Measurements from ENCODE around the gene FCGR2B.
A peak's percentile ranks its signal among the peaks of the same experiment; 100 is the strongest.
"Not testable (repeated sequence)": the region's sequence is repeated elsewhere in the genome, so short reads cannot be mapped to it uniquely, and the experiment has no call there.

FCGR2B gene

DNA sequence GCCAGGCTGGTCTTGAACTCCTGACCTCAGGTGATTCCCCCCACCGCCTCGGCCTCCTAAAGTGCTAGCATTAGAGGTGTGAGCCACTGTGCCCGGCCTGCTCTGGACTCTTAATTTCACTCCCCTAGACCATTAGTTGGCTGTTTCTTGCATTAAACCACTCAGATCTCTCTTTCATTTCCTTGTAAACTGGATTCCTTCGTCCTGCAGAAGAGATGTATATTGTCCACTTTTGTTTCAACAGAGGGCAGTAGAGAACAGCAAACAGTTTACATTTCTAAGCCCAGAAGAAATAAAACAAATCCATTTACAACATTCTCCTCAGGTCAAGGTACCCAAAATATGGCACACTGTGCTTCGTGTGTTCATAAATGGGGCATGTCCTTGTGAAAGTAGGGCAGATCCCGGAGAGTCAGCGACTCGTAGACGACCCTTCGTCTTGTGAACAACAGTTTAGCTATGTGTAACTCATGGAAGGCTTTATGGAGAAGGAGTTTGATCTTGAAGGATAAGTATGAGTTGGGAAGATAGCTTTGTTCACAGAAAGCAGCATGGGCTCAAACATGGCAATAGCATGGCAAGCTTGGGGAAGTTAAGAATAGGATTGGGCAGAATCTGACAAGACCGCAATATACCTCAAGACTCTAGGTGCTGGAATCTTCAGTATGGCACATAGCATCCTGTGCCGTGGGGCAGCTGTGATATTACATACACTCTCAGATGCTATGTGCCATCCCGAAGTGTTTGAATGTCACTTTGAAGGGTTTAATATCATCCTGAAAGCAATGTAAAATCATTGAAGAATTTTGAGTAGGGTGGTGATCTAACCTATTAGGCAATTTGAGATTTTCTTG is 15.2 kb upstream of the FCGR2B start:
- peak; percentile 37 for DNase-seq (ENCODE audit: low spot score)

DNA sequence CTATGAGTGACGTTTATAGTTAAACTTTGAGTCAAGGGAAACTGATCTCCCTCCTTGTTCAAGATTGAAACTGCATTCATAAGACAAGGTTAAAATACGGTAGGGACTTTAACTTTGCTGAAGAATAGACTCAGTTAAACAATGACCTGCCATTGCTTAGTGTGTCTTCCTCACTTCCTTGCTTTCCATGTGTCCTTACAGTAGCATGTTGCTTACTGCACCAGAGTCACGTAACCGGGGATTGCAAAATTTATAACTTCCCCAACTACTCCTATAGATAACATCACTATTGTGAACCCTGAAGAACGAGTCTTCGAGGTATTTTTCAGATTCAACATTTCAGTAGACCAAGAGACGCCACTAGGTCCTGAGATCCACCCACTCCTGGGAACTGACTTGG is 9.4 kb upstream of the FCGR2B start:
- DNase-seq (ENCODE audit: low spot score): not testable (repeated sequence)

DNA sequence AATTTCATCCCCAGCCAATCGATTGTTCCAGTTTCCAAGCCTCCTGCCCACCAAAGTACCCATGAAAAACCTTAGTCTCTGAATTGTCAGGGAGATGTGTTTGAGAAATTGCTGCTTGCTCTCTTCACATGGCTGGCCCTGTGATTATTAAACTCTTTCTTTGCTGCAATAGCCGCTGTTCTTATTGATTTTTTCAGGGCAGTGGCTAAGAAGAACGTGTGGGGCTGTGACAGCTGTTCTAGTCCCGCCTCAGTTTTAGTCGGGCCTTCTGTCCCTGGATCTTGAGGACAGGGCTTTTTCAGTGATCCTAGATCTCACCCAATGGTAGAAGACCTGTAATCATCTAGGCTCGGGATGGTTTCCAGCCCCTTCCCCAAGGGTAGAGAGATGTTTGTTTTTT is 9.0 kb upstream of the FCGR2B start:
- DNase-seq (ENCODE audit: low spot score): not testable (repeated sequence)

DNA sequence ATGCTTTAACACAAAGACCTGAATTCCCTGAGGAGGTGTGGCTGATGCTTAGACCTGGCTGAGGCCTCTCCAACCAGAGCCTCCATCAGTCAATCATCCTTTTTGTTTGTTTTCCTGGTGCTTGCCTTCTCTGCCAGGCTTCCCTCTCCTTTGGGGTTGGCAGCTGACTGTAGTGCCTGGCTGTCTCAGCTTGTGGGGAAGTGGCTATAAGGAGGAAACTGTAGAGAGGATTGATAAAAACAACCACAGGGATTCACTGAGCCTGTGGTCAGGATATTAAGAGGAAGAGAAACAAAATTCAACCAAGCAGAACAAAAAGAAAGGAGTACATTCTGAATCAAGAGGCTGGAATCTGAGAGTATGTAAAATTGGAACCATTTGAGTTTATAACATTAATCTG is 4.4 kb upstream of the FCGR2B start:
- DNase-seq (ENCODE audit: low spot score): not testable (repeated sequence)

DNA sequence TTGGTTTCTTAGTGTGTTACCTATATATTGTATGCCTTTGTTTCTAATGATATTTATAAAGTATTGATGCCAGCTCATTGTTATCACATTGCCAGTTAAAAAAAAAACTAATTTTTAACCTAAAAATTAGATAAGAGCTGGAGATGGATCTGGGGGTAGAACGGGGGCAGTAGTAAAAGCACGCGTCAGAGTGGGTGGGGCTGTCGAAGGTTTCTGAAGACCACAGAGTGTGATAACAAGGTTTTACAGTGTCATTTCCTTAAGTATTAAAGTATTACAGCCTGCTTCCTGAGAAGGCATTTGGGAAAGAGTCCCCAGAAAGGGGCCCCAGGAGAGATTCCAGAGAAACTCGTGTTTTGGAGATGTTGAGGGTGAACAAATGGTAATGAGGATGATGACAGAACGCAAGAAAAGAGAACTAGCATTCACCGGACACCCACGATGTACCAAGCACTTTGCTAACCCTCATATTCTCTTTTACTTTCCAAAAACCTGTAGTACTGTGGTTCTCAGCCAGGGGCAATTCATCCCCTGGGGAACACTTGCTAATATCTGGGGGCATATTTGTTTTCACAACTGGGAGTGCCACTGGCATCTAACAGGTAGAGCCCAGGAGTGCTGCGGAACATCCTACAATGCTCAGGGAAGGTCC is 1.2 kb upstream of the FCGR2B start:
- DNase-seq (ENCODE audit: low spot score): not testable (repeated sequence)

DNA sequence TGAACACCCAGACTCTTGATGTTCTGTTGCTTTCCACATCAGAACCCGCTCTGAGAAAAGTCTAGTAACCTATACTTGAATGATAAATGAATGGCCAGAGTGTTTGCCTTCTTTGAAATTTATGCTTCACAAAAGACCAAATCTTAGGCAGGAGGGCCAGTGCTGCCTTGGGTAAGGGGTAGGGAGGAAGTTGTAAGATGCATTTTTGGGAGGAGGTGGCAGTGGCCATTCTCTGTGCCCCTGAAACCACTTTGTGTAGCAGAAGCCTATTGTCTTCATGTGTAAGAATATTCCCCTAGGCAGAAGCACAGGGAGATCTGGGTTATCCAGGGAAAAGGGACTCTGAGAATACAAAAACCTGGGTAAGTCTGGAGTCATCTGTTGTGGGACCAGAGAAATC is 626 bp downstream of the FCGR2B start:
- not testable (repeated sequence) for DNase-seq (ENCODE audit: low spot score)

DNA sequence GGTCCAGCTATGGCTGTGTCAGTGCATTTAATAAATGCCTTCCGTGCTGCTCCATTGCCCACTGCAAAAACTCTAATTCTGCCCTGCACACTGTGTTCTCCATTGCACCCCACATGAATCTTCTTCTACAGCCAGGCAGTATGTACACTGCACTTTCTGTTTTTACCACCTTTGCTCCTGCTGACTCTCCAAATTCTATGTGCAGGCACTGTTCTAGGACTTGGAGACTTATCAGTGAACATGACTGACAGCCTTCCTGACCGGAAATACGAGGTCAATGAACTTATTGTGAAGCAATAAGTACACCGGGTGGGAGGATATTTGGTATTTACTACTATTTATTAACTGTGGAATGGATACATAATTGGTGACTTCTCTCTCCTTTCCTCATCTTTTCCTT is 1.7 kb downstream of the FCGR2B start:
- DNase-seq (ENCODE audit: low spot score): not testable (repeated sequence)

DNA sequence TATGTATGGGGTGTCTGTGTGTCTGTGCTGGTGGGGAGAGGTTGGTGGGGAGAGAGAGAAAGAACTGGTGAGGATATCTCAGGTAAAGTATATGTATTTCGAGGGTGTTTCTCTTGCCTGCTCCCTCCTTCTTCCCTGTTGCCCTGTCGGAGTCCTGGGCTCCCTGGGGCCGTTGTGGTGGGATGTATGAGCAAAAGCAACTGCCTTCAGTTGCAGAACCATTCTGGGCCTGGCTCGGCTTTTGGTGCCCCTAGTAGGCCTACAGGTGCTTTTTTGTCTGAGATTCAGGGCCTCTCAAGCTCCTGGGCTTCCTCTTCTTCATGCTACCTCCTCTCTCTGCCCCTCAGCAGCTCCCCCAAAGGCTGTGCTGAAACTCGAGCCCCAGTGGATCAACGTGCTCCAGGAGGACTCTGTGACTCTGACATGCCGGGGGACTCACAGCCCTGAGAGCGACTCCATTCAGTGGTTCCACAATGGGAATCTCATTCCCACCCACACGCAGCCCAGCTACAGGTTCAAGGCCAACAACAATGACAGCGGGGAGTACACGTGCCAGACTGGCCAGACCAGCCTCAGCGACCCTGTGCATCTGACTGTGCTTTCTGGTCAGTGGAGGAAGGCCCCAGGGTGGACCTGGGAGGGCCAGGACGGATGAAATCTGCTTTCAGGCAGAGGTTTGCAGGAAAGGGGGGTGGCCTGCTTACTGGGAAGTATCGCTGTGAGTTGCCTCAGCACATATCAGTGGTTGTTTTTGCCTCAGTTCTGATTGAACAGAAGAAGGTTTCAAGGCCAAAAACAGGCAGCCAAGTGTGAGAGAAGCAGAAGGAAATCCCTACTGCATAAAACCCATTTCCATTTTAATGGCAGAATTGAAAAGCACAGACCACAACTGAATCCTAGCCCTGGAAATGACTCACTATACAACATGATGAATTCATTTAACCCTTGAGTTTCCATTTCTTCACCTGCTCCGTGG is 8.4 kb downstream of the FCGR2B start:
- not testable (repeated sequence) for DNase-seq (ENCODE audit: low spot score)

DNA sequence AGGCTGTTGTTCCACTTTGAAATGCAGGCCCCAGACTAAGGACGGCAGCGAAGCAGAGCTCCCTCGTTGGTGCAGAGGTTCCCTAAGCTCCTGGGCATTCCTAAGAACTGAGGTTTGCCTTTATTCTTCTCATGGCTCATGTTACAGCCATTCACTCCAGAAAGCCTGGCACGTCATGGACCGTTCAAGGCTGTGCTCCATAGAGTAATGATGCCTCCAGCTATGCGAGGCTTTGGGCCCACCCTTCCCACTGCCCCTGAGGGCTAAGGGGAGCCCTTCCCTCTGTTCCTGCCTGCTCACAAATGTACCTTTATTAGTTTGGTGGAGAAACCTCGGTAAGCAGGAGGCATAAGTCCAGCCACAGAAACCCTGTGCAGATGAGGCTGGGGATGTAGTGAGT is 10.5 kb downstream of the FCGR2B start:
- not testable (repeated sequence) for DNase-seq (ENCODE audit: low spot score)

DNA sequence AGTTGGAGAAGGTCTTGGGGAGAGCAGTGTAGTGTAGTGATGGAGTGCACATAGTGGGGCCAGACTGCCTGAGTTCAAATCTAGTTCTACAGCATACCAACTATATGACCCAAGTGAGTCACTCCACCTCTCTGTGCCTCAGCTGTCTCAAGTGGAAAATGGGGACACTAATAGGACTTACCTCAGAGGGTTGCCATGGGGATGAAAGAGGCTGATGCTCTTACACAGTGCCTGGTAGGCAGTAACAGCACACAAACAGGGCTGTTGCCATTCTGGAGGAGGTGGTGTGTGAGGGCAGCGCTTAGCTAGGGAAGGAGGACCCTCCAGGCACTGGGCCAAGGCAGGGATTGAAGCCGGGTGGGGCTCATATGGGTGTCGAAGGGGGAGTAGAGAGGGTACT is 11.5 kb downstream of the FCGR2B start:
- not testable (repeated sequence) for DNase-seq (ENCODE audit: low spot score)

DNA sequence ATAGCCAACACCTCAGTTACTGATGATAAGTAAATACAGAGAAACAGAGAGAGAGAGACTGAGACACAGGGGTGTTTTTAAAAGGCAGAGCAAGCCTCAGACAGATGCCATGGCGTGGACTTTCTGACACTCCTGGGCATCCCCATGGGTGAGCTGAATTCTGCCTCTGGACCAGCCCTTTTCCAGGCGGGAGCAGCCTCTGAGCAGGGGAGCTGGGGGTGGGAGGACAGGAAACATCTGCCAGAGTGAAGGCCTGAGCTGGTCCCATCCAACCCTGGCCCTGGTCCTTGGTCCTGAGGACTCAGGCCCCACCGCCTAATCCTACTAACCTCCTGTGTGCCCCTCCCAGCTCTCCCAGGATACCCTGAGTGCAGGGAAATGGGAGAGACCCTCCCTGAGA is 12.0 kb downstream of the FCGR2B start:
- DNase-seq (ENCODE audit: low spot score): not testable (repeated sequence)

DNA sequence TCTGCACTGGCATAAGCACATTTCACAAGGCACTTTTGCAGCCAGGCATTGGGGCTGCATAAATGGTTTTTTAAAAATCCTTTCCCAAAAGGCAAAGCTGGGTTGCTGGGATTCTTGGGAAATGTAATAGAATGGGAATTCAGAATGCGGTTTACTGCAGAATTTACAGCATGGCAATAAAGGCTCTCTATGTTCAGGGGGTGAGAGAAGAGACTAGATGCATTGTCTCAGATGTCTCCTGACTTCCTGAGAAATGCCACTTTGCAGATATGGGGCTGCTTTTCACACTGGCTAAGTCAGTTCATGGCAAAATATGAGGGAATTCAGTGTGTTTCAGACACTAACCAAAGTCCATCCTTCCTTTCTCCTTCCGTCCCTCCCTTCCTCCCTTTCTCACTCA is 13.5 kb downstream of the FCGR2B start:
- DNase-seq (ENCODE audit: low spot score): no peak

DNA sequence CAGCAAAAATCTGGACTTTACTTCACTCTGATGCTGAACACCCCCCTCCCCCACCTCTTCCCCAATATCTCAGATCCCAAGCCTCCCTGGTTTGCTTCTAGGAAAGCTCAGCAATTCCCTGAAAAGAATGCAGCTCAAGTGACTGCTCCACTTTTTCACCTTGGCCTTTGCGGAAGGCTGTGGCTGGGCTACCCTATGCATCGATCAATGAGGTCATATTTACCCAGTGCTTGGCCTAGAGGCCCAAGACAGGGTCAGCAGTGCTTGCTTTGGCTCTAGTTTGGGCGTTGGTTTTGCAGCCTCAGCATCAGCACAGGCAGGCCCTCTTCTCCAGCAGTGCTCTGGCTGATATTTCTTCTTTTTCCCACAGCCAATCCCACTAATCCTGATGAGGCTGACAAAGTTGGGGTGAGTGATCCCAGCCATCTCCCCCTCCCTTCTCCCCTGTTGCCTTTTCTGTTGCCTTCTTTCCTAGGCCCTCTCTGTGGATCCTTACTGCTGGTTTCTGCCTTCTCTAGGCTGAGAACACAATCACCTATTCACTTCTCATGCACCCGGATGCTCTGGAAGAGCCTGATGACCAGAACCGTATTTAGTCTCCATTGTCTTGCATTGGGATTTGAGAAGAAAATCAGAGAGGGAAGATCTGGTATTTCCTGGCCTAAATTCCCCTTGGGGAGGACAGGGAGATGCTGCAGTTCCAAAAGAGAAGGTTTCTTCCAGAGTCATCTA is 14.2 kb downstream of the FCGR2B start:
- no peak for DNase-seq (ENCODE audit: low spot score)

DNA sequence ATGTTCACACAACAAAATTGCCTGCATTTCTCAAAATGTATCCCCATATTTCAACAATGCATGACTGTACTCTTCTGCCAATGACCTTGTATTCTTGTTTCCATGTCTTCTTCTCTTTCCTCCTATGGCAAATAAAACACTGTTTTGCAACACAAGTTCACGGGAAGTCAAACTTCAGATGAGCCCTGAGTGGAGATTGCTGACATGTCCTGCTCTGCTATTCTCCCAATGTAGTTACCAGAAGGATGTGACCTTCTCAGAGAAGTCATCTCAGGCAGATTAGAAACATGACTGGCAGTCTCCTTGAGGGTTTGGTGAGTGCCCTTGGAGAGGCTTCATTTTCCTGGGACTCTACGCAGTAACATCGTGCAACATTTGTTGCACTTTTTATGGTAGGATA is 15.6 kb downstream of the FCGR2B start:
- DNase-seq (ENCODE audit: low spot score): no peak

DNA sequence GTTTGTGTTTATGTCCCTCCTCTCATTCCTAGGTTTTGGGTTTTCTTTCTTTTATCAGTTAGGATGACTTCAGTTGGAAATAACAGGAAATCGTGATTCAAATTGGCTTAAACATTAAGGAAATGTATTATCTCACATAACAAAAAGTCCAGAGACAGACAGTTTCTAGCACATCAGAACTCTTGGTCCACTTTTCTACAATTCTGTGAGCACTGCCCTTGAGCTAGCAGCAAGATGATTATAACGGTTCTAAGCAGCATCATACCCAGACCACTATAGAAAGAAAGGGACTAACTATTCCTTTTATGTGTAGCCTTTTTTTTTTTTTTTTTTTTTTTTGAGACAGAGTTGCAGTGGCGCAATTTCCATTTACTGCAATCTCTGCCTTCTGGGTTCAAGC is 18.9 kb downstream of the FCGR2B start:
- no peak for DNase-seq (ENCODE audit: low spot score)

DNA sequence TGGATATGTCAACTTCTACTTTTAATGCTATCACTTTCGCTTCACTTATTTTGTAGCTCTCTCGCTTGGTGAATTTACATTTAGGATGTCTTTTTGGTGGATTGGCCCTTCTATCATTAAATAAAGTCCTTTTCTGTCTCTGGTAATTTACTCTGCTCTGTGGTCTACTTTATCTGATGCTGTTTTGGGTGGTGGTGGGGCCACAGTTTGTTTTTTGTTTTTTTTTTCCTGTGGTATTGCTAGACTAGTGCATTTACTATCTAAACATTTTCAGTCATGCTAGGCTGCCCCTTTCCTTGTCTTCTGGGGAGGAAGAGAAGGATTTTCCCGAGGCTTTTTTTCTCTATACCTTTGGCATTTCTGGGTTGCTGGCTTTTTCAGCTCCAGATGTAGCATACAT is 26.0 kb downstream of the FCGR2B start:
- no peak for DNase-seq (ENCODE audit: low spot score)

DNA sequence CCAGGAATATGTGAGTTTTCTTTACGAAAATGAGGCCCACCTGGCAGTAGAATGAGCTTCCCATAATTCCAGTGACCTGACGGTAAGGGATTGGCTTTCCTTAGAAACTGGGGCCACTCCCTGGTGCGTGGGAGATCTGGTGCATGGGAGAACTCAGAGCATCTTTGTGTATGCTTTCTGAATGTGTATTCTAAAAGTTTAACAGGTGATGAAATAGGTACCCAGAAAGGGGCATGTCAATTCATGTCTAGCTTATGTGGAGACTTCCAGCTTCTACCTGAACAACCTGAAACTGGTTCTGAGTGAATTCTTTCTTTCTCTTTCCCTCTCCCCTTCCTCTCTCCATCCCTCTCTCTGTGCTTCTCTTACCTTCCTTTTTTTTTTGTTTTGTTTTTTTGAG is 28.9 kb downstream of the FCGR2B start:
- DNase-seq (ENCODE audit: low spot score): no peak

DNA sequence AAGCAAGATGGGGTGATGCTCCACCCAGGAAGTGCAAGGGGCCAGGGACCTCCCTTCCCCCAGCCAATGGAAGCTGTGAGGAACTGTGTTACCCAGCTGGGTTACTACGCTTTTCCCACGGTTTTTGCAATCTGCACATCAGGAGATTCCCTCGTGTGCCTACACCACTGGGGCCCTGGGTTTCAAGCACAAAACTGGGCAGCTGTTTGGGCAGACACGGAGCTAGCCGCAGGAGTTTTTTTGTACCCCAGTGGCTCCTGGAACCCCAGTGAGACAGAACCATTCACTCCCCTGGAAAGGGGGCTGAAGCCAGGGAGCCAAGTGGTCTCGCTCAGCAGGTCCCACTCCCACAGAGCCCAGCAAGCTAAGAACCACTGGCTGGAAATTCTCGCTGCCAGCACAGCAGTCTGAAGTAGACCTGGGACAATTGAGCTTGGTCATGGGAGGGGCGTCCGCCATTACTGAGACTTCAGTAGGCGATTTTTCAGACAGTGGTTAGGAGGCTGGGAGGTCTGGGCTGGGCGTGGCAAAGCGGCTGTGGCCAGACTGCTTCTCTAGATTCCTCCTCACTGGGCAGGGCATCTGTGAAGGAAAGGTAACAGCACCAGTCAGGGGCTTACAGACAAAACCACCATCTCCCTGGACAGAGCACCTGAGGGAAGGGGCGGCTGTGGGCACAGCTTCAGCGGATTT is 30.2 kb downstream of the FCGR2B start:
- not testable (repeated sequence) for DNase-seq (ENCODE audit: low spot score)

DNA sequence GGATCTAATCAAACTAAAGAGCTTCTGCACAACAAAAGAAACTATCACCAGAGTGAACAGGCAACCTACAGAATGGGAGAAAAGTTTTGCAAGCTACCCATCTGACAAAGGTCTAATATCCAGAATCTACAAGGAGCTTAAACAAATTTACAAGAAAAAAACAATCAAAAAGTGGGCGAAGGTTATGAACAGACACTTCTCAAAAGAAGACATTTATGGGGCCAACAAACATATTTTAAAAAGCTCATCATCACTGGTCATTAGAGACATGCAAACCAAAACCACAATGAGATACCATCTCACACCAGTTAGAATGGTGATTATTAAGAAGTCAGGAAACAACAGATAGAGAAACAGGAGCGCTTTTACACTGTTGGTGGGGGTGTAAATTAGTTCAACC is 35.4 kb downstream of the FCGR2B start:
- DNase-seq (ENCODE audit: low spot score): not testable (repeated sequence)

DNA sequence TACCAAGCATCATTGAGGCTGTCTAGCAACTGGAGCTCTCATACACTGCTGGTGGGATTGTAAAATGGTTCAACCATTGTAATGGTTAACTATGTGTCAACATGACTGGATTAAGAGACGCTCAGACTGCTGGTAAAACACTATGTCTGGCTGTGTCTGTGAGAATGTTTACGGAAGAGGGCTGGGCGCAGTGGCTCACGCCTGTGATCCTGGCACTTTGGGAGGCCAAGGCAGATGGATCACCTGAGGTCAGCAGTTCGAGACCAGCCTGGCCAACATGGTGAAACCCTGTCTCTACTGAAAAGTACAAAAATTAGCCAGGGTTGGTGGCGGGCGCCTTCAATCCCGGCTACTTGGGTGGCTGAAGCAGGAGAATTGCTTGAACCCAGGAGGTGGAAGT is 39.3 kb downstream of the FCGR2B start:
- DNase-seq (ENCODE audit: low spot score): no peak

DNA sequence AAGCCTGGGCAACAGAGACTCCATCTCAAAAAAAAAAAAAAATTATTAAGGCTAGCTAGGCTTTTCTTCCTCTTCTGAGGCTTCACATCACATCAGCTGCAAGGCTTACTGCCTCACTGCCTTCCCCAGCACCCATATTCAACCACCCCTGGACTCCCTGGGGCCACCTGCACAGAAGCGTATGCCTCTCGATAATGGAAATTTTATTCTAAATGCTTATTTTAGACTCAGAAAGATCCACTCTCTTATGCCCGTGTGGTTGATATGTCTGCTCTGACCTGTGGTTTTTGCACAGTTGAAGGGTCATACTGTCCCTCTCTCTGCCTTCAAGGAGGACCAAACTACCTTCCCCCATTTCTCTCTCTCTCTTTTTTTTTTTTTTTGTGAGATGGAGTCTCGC is 42.6 kb downstream of the FCGR2B start:
- no peak for DNase-seq (ENCODE audit: low spot score)

Measured in cerebellar cortex (tissue), 1 donor.